NCI-H2227 treated with DMSO at 0.1 percent for 48 hours (cell line): ENCODE data around the gene PCARE.

Experiments used
- DNase-seq: peaks from one replicate; lab custom pipeline; 2025; lab: John Stamatoyannopoulos, UW

The PCARE gene

GRCh38 chr2:29063056-29063455 is 11.3 kb downstream of the PCARE start:
- DNase-seq = no peak

DNA sequence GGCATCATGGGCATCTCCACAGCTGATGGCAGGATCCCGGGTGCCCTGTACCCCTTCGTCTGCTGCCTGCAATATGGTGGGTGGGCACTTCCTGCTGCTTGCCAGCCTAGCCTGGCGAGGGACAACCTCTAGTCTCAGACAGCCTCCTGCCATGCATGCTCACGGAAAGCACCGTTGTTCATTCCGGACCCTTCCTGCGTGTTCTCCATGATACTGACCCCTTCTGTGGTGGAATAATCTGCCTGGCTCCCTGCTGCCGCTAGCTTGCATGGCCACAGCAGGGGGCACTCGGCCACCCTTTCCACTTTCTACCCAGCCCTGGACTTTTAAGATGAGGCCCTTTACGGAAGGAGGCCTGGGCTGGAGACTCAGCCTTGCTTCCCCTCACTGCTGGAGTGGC is 12.0 kb downstream of the PCARE start:
- DNase-seq = no peak

DNA sequence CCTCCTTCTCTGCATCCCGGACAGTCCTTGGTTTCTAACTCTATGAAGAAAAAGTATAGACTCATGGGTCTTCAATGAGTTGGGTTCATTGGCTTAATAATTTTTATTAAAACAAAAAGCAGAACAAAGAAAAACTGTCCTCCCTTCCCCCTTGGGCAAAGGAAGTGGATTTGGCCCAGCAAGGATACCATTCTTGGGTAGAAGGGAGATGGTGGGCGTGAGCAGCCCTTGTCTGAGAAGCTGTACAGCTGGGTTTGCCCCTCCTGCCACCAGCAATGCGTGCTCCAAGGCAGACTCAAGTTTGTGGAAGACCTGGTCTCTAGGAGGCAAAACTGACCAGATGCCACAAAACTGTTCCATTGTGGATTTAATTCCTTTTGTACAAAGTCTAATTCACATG is 12.7 kb downstream of the PCARE start:
- no peak for DNase-seq

- DNase-seq = no peak
These were observed 13.1 kb downstream of the PCARE start for GRCh38 chr2:29061176-29061575.

- DNase-seq = no peak
These were observed 13.9 kb downstream of the PCARE start for GRCh38 chr2:29060441-29060840.

- peak; percentile 73 for DNase-seq
These were observed 14.7 kb downstream of the PCARE start for GRCh38 chr2:29059624-29060023.

- no peak for DNase-seq
These were observed 17.3 kb downstream of the PCARE start for GRCh38 chr2:29057006-29057405.

- DNase-seq = no peak
These were observed 17.9 kb downstream of the PCARE start for GRCh38 chr2:29056452-29056851.

DNA sequence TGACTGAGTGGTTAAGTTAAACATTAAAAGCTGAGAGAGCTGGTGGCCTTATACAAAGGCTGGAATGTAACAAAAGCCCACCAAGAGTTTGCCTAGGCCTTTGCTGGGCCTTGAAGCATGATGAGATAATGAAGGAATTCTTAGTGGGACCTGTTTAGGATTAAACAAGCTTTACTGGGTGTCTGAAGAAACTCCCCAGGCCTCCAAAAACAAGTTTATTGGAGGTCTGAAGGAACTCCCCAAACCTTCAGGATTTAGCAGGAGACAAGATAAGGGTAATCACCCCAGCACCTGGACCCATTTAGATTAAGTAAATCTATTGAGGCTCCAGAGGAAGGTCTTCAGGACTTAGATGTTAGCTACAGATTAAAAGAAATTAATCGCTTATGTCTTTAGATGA is 18.7 kb downstream of the PCARE start:
- DNase-seq = no peak

GRCh38 chr2:29054430-29054829 is 19.9 kb downstream of the PCARE start:
- DNase-seq = no peak

DNA sequence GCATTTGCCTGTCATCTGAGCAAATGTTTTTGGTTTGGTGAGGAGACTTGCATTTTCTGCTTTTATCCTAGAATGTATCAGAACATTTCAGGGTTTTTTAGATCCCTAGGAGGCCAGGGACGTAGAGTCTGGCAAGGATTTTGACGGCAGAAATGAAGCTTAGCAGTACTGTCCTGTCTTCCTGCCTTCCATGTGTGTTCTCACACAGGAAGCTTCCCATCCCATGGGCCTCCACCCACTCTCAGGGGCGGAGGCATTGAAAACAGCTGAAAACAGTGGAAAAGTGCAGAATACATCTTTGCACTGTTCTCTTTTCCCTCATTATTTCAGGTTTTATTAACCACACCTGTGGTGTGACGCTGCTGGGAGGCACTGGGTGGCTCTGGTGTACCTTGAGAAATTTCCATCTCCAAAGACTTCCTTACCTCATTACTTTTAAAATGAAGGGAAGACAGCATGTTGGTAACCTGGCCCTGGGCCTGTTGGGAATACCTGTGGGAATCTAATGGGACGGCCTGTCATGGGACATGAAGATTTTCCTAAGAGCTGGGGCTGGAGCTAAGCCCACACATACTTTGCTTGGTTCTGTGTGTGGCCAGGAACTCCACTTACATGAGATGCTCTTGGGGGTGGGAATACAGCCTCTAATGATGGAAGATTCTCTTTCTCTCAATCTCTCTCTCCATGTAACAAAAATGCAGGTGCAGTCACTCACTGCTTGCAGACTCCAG is 20.5 kb downstream of the PCARE start:
- DNase-seq = no peak

GRCh38 chr2:29053223-29053622 is 21.1 kb downstream of the PCARE start:
- no peak for DNase-seq

- DNase-seq = no peak
These were observed 21.5 kb downstream of the PCARE start for GRCh38 chr2:29052807-29053206.

DNA sequence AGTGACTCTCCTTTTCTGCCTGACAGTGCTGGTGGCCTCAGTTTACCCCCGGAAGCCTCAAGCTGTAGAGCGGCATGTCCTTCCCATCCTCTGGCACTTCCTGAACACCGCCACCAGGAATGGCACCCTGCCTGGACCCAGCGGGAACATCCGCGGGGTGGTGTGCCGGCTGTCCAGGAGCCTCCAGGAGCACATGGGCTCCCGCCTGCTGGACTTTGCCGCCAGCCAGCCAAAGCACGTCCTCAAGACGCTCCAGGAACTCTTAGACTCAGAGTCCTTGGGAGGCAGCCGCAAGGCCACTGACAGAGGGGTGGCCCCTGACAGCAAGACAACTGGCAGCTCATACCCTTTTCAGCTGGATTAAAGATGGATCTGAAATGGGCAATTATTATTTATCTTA is 22.6 kb downstream of the PCARE start:
- no peak for DNase-seq

DNA sequence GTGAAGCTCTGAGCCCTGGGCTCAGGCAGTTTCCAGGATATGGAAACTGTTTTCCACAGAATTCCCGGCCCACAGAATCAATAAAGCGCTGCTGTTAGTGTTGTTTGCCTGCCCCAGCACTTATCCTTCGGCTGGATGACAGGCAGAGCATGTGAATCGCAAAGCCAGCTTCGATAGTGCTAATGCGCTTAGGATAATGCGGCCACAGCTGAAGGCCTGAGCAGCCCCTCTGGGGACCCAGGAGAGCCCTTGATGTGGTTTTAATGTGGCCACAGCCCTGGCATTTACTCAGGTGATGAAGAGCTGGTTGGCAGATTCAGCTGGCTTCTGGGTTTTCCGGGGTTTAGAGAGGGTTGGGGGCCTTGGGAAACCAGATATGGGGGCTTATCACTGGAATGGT is 23.7 kb downstream of the PCARE start:
- no peak for DNase-seq

- DNase-seq = no peak
These were observed 27.1 kb downstream of the PCARE start for GRCh38 chr2:29047083-29047845.

GRCh38 chr2:29046321-29046720 is 28.0 kb downstream of the PCARE start:
- no peak for DNase-seq

DNA sequence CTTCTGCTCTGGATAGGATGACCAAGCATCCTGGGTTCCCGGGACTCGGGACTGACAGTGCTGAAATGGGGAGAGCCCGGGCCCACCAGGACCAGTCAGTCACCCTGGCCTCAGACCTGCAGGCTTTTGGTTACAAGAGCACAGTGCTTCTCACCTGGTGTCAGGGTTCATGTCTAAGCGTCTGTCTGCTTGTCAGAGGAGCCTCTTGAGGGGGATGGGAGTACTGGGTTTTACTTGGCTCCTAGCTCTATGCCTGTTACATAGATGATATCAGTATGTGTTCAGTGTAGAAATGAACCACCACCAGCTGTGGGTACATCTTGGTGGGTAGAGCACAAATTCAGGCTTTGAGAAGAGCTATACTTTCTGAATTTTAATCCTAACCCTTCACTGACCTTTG is 29.9 kb downstream of the PCARE start:
- no peak for DNase-seq

DNA sequence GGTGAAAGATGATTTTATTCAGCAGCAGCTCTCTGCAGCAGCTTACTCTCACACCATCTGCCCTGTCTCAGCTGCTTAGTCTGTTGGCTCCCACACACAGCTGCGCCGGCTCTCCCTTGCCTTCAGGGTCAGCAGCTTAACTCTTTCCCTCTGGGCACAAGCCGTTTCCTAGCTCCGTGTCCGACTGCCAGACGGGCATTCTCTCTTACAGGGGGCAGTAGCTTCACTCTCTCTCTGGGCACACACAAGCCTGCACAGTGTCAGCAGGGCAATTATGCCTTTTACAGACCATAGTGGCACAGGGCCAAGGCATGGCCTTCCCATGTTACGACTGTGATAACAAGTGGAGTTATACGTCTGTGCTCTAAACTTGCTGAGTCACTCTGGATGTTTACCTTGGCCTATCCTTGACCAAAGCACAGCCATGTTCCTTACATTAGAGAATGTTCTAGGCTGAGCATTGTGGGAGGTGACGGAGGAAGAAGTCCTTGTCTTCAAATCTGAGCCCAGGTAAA is 31.7 kb downstream of the PCARE start:
- DNase-seq = peak; percentile 57

- no peak for DNase-seq
These were observed 33.1 kb downstream of the PCARE start for GRCh38 chr2:29041161-29041660.

GRCh38 chr2:29040552-29040951 is 33.8 kb downstream of the PCARE start:
- DNase-seq = no peak

GRCh38 chr2:29039718-29040480 is 34.4 kb downstream of the PCARE start:
- DNase-seq = no peak
